Ishikawa (cell line): ENCODE data around the gene ANXA1.

ENCODE experiments used
- CEBPB ChIP-seq: IDR thresholded peaks from 2 replicates; pipeline ENCODE4 v1.6.1; 2012
- CREB1 ChIP-seq: IDR thresholded peaks from 2 replicates; pipeline ENCODE4 v1.6.1; 2012; ENCODE audit warnings: low read depth
- EGR1 ChIP-seq: IDR thresholded peaks from 2 replicates; pipeline ENCODE4 v1.6.1; 2012
- EP300 ChIP-seq: IDR thresholded peaks from 2 replicates; pipeline ENCODE4 v1.6.1; 2012; ENCODE audit warnings: borderline replicate concordance
- FOXM1 ChIP-seq: IDR thresholded peaks from 2 replicates; pipeline ENCODE4 v1.6.1; 2012; ENCODE audit warnings: low read depth, borderline replicate concordance
- NFIC ChIP-seq: IDR thresholded peaks from 2 replicates; pipeline ENCODE4 v1.6.1; 2012
- RAD21 ChIP-seq: IDR thresholded peaks from 2 replicates; pipeline ENCODE4 v1.6.1; 2012; ENCODE audit warnings: low read depth
- TAF1 ChIP-seq: IDR thresholded peaks from 2 replicates; pipeline ENCODE4 v1.6.1; 2012; ENCODE audit warnings: low read depth, mild to moderate bottlenecking
- TCF12 ChIP-seq: IDR thresholded peaks from 2 replicates; pipeline ENCODE4 v1.6.1; 2012; ENCODE audit warnings: low read depth
- TEAD4 ChIP-seq: IDR thresholded peaks from 2 replicates; pipeline ENCODE4 v1.6.1; 2012
- USF1 ChIP-seq: IDR thresholded peaks from 2 replicates; pipeline ENCODE4 v1.6.1; 2012
- YY1 ChIP-seq: IDR thresholded peaks from 2 replicates; pipeline ENCODE4 v1.6.1; 2012; ENCODE audit warnings: low read depth
- ZBTB7A ChIP-seq: IDR thresholded peaks from 2 replicates; pipeline ENCODE4 v1.6.1; 2012; ENCODE audit warnings: low read depth
- TF ChIP-seq, protein P1 (sequence below): IDR thresholded peaks from 2 replicates; pipeline ENCODE4 v1.6.1; 2012
- TF ChIP-seq, protein P2 (sequence below): IDR thresholded peaks from 2 replicates; pipeline ENCODE4 v1.6.1; 2012; ENCODE audit warnings: low read depth, mild to moderate bottlenecking

The ANXA1 gene

DNA sequence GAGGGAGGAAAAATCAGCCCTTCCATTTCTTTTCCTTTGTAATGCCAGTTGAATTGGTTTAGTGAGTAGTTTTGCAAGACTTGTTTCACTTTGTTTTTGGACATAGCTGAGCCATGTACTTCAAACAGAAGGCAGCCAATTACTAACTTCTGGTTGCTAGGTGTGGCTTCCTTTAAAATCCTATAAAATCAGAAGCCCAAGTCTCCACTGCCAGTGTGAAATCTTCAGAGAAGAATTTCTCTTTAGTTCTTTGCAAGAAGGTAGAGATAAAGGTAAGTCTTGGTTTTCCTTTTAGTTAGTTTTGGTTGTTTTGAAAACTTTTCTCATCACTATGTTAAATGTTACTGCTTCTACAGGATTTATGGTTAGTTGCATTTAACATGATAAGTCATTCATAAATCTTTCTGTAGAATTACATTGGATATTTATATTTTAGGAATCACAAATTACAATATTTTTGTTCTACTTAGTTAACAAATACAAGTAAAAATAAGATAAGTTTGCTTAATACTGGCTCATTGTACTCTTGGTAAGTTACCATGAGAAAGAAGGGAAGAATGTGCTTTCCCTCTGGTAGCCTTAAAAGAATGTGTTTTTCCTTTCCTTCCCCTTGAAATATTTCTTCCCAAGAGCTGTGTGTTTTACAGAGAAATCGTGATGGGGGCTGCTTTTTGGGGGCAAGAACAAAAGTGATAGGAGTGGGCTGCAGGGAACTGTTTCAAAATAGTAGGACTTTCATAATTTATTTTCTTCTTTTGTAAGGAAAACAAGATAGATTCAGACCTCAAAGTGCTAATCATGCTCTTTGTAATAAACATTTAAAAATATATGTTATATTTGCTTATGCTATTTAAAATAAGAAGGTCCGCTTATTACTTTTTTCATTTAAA, at the start of gene ANXA1:
ANXA1 (plus strand) TSS at position 213 of the 890 bp plus-strand sequence. CDS start 6,671 bp downstream, outside the sequence.
- TF ChIP-seq EP300 (0 out of 2 replicates have a peak, but pooled peaks have one; percentile 18), CEBPB (peak; percentile 74), ZBTB7A (no peak)

GRCh38 chr9:73104342-73104741, 47.3 kb upstream of the ANXA1 start:
- TF ChIP-seq CREB1 (no peak), TCF12 (no peak), EGR1 (no peak), ZBTB7A (no peak), NFIC (no peak), TEAD4 (no peak), RAD21 (no peak), CEBPB (no peak), YY1 (no peak), FOXM1 (no peak), EP300 (no peak), TAF1 (no peak), USF1 (no peak)
- TF ChIP-seq, protein P1, sequence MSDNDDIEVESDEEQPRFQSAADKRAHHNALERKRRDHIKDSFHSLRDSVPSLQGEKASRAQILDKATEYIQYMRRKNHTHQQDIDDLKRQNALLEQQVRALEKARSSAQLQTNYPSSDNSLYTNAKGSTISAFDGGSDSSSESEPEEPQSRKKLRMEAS = no peak
- TF ChIP-seq, protein P2, sequence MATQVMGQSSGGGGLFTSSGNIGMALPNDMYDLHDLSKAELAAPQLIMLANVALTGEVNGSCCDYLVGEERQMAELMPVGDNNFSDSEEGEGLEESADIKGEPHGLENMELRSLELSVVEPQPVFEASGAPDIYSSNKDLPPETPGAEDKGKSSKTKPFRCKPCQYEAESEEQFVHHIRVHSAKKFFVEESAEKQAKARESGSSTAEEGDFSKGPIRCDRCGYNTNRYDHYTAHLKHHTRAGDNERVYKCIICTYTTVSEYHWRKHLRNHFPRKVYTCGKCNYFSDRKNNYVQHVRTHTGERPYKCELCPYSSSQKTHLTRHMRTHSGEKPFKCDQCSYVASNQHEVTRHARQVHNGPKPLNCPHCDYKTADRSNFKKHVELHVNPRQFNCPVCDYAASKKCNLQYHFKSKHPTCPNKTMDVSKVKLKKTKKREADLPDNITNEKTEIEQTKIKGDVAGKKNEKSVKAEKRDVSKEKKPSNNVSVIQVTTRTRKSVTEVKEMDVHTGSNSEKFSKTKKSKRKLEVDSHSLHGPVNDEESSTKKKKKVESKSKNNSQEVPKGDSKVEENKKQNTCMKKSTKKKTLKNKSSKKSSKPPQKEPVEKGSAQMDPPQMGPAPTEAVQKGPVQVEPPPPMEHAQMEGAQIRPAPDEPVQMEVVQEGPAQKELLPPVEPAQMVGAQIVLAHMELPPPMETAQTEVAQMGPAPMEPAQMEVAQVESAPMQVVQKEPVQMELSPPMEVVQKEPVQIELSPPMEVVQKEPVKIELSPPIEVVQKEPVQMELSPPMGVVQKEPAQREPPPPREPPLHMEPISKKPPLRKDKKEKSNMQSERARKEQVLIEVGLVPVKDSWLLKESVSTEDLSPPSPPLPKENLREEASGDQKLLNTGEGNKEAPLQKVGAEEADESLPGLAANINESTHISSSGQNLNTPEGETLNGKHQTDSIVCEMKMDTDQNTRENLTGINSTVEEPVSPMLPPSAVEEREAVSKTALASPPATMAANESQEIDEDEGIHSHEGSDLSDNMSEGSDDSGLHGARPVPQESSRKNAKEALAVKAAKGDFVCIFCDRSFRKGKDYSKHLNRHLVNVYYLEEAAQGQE = no peak

DNA sequence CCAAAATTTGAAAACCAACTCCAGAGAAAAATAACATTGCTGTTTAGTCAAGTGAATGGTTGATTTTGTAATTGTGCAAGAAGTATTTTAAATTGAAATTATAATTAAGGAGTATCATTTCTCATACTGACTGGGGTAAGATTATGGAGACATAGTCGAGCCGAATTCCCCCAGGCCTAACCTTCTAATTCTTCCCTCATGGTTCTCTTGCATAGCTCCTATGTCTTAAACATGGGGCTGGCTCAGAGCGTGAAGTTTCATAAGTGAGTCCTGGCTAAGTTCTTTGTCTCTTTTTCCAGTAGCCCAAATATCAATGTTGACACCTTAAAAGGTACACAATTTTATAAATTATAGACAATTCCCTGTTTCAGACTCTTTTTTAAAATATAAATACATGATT, 46.7 kb upstream of the ANXA1 start:
- TF ChIP-seq TCF12 (no peak), FOXM1 (no peak), YY1 (no peak), CREB1 (no peak), TEAD4 (no peak), TAF1 (no peak)

- peak; percentile 93 for TF ChIP-seq RAD21
Observed at GRCh38 chr9:73107489-73108069, 44.1 kb upstream of the ANXA1 start.

DNA sequence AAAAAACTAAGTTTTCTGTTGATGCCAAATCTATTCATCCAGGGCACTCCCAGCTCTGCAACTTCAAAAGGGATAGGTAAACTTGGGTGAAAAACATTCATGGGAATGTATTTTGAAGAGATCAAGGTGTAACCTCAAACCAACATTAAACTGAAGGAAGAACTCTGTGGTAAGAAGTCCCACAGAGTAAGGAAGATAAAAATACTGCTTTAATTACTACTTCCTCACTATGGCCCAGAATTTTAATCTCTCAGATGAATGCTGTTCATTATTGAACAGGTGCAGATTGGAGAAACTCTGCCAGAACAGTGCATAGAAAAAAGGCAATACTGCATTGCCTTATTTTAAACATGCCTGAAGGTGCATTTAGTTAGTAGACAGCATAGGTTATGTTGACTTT, 37.6 kb upstream of the ANXA1 start:
- no peak for TF ChIP-seq EP300
- no peak for TF ChIP-seq USF1
- no peak for TF ChIP-seq CEBPB
- TF ChIP-seq TAF1 = no peak
- no peak for TF ChIP-seq TCF12
- TF ChIP-seq, protein P1 = no peak
- TF ChIP-seq, protein P2 = no peak
- TF ChIP-seq YY1 = no peak
- no peak for TF ChIP-seq FOXM1

GRCh38 chr9:73114958-73115357, 36.7 kb upstream of the ANXA1 start:
- TF ChIP-seq USF1 (no peak), EP300 (no peak), CEBPB (no peak), YY1 (no peak)
